Measurements from ENCODE around the gene MMP23B. TPM values are rescaled to one million over a fixed set of nuclear protein-coding genes. Genes with fewer than 3 reads are reported as not detected.

Gene MMP23B
- polyA plus RNA-seq, 3 donors, result 0.21 to 1.5 (median 0.24) TPM

- Histone ChIP-seq H3K36me3 (replicated peaks in 1 of 2; ENCODE audit: control insufficient read depth in 1 of 2, insufficient read depth in 2 of 2, low read length in 2 of 2) (peaks cover 0 to 5% of the 10 kb centered on the region in 2 donors), H3K4me3 (replicated peaks in 1 of 3; ENCODE audit: low read depth in 2 of 3, low read length in 3 of 3) (peak overlapping the region; percentile 87 to 92 (median 89)), H3K4me1 (ENCODE audit: control insufficient read depth in 1 of 2, insufficient read depth in 2 of 2, low read length in 2 of 2) (peaks cover 26 to 33% of the 10 kb centered on the region in 2 donors), H3K4me2 (replicated peaks; ENCODE audit: extremely low read depth, low read length, poor library complexity, severe bottlenecking) (peak overlapping the region; percentile 91), H3K9me3 (replicated peaks in 1 of 2; ENCODE audit: control insufficient read depth in 1 of 2, insufficient read depth in 1 of 2, low read length in 2 of 2) (no peaks in the 10 kb centered on the region), H3K79me2 (ENCODE audit: insufficient read depth, low read length) (peaks cover 22% of the 10 kb centered on the region), H3K27ac (ENCODE audit: low read depth in 1 of 2, low read length in 2 of 2) (peak overlapping the region; percentile 98), H3K27me3 (ENCODE audit: control insufficient read depth in 2 of 2, insufficient read depth in 2 of 2, low read length in 2 of 2) (no peaks in the 10 kb centered on the region), H2AFZ (ENCODE audit: insufficient read depth, low read depth, low read length, poor library complexity, severe bottlenecking) (peak overlapping the region; percentile 45), H3K9ac (ENCODE audit: insufficient read depth, low read length, poor library complexity, severe bottlenecking) (peak overlapping the region; percentile 100), H4K20me1 (ENCODE audit: insufficient read depth, low read length) (peaks cover 12% of the 10 kb centered on the region)
- intact Hi-C loops (cut with micrococcal nuclease), result loop anchor here (2.0 kb wide), 1 partner anchor 40 kb away; the partner anchor contains the start of gene SSU72 (in 2 of the 2)
- Mint-ChIP-seq H3K9me3 (no peaks in the 10 kb centered on the region), H3K4me3 (peak overlapping the region; percentile 90 to 94), H3K36me3 (peaks cover 10 to 12% of the 10 kb centered on the region in 2 donors), H3K27ac (peak overlapping the region; percentile 95 to 98 (median 98)), H3K4me1 (peaks cover 31% of the 10 kb centered on the region), H3K27me3 (ENCODE audit: low read depth in 3 of 3) (peaks cover 0 to 5% (median 0%) of the 10 kb centered on the region in 3 donors)
- DNase-seq, result no peak
- 1% methylated on average over 22 of the region's 23 CpGs for WGBS (ENCODE audit: insufficient coverage)
- TF ChIP-seq CTCF (IDR thresholded peaks at IDR 0.05), result no peak
Measured at GRCh38 chr1:1614954-1615255, 17.1 kb upstream of the MMP23B start.

DNA sequence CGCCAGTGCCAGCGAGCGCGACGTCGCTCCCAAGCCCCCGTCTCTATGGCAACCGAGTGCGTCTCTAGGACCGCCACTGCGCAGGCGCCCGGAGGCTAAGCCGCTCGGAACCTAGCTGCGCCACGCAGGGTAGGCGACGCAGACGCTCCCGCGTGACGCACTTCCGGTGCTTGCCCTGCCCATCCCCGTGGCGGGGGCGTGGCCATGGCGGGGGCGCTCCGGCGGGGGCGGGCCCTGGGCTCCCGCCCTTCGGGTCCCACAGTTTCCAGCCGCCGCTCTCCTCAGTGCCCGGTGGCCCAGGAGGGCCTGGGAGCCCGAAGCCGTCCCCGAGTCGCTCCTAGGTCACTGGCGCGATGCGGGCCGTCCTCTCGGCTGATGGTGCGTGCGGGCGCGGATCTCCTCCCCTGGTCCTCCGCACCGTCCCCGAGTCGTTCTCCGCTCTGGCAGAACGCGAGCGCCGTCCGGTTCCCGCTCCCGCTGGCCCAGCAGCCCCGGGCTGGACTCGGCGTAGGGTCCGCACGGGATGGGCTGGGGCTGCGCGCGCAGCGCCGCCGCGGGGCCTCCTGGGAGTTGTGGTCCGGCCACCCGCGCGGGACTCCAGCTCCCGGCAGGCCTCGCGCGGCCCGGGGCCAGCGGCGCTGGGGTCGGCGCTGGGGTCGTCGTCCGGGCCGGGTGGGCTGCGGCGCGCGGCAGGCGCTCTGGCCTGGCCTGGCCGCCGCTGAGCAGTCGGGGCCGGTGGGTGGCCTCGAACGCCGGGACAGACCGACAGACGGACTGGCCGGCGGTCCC is 16.5 kb upstream of the MMP23B start, which contains the start of gene MIB2:
MIB2 (plus strand) TSS at position 245 of the 789 bp plus-strand sequence. CDS start 7,953 bp downstream, outside the sequence.
- no peaks in the 10 kb centered on the region for H3K9me3 ChIP-seq (replicated peaks in 1 of 2; ENCODE audit: control insufficient read depth in 1 of 2, insufficient read depth in 1 of 2, low read length in 2 of 2)
- Mint-ChIP-seq H3K27ac (peak within 1 kb of the TSS; percentile 95 to 98 (median 98)), H3K9me3 (no peaks in the 10 kb centered on the region), H3K4me1 (peaks cover 31% of the 10 kb centered on the region), H3K27me3 (ENCODE audit: low read depth in 3 of 3) (peaks cover 0 to 6% (median 0%) of the 10 kb centered on the region in 3 donors), H3K4me3 (peak within 1 kb of the TSS; percentile 90 to 94), H3K36me3 (peaks cover 9 to 11% of the 10 kb centered on the region in 2 donors)
- H3K36me3 ChIP-seq (replicated peaks in 1 of 2; ENCODE audit: control insufficient read depth in 1 of 2, insufficient read depth in 2 of 2, low read length in 2 of 2), result peaks cover 0 to 5% of the 10 kb centered on the region in 2 donors
- H3K27ac ChIP-seq (ENCODE audit: low read depth in 1 of 2, low read length in 2 of 2), result peak within 1 kb of the TSS; percentile 98
- H2AFZ ChIP-seq (ENCODE audit: insufficient read depth, low read depth, low read length, poor library complexity, severe bottlenecking), result peak within 1 kb of the TSS; percentile 48
- intact Hi-C loops (cut with micrococcal nuclease), result loop anchor here (2.0 kb wide), 1 partner anchor 41 kb away; the partner anchor contains the start of gene SSU72 (in 2 of the 2)
- no peaks in the 10 kb centered on the region for H3K27me3 ChIP-seq (ENCODE audit: control insufficient read depth in 2 of 2, insufficient read depth in 2 of 2, low read length in 2 of 2)
- no peak for TF ChIP-seq CTCF (IDR thresholded peaks at IDR 0.05)
- peak within 1 kb of the TSS; percentile 91 for H3K4me2 ChIP-seq (replicated peaks; ENCODE audit: extremely low read depth, low read length, poor library complexity, severe bottlenecking)
- DNase-seq, result peak; percentile 97 to 99 (median 98)
- H3K9ac ChIP-seq (ENCODE audit: insufficient read depth, low read length, poor library complexity, severe bottlenecking), result peak within 1 kb of the TSS; percentile 100
- peaks cover 12% of the 10 kb centered on the region for H4K20me1 ChIP-seq (ENCODE audit: insufficient read depth, low read length)
- under 1% methylated on average over 107 of the region's 107 CpGs for WGBS (ENCODE audit: insufficient coverage)
- H3K79me2 ChIP-seq (ENCODE audit: insufficient read depth, low read length), result peaks cover 22% of the 10 kb centered on the region
- H3K4me3 ChIP-seq (replicated peaks in 1 of 3; ENCODE audit: low read depth in 2 of 3, low read length in 3 of 3), result peak within 1 kb of the TSS; percentile 87 to 92 (median 89)
- peaks cover 26 to 33% of the 10 kb centered on the region in 2 donors for H3K4me1 ChIP-seq (ENCODE audit: control insufficient read depth in 1 of 2, insufficient read depth in 2 of 2, low read length in 2 of 2)

Data from CD14-positive monocyte (primary cell).